CD14-positive monocyte (primary cell): Measurements from ENCODE around the gene TMUB1. TPM values are rescaled to one million over a fixed set of nuclear protein-coding genes. Genes with fewer than 3 reads are reported as not detected.

ENCODE experiments used
- DNase-seq, 3 donors: peaks; one replicate each; pipeline ENCODE4 v3.0.0-alpha.2; 2011 to 2022
- H2AFZ ChIP-seq: 2 replicates; pipeline ENCODE4 v1.6.0; 2012; ENCODE audit warnings: mild to moderate bottlenecking, low read depth, low read length, inconsistent platforms; ENCODE audit not compliant: insufficient read depth, poor library complexity, severe bottlenecking
- H3K27ac ChIP-seq, 2 donors: 1 replicate in 1 of 2; 2 replicates in 1 of 2; pipeline ENCODE4 v1.5.1; 2012 to 2013; ENCODE audit warnings: low read length in 2 of 2, control low read depth in 1 of 2, inconsistent platforms in 1 of 2, low read depth in 1 of 2, mild to moderate bottlenecking in 1 of 2
- H3K27me3 ChIP-seq, 2 donors: one replicate each; pipeline versions ENCODE4 v1.6.0 to v1.6.1; 2011 to 2013; ENCODE audit warnings: low read length in 2 of 2; ENCODE audit not compliant: control insufficient read depth in 2 of 2, insufficient read depth in 2 of 2
- H3K36me3 ChIP-seq, 2 donors: replicated peaks in 1 of 2; 1 replicate in 1 of 2; 2 replicates in 1 of 2; pipeline versions ENCODE4 v1.5.1 to v1.6.1; 2012 to 2013; ENCODE audit warnings: low read length in 2 of 2, control low read depth in 1 of 2, inconsistent platforms in 1 of 2, mild to moderate bottlenecking in 1 of 2; ENCODE audit not compliant: insufficient read depth in 2 of 2, control insufficient read depth in 1 of 2
- H3K4me1 ChIP-seq, 2 donors: 1 replicate in 1 of 2; 2 replicates in 1 of 2; pipeline versions ENCODE4 v1.5.1 to v1.6.1; 2012 to 2013; ENCODE audit warnings: low read length in 2 of 2, control low read depth in 1 of 2, inconsistent platforms in 1 of 2, mild to moderate bottlenecking in 1 of 2, moderate library complexity in 1 of 2; ENCODE audit not compliant: insufficient read depth in 2 of 2, control insufficient read depth in 1 of 2
- H3K4me2 ChIP-seq: replicated peaks from 2 replicates; pipeline ENCODE3; 2012; ENCODE audit warnings: low read length, moderate library complexity, mild to moderate bottlenecking; ENCODE audit not compliant: poor library complexity, severe bottlenecking; ENCODE audit errors: extremely low read depth
- H3K4me3 ChIP-seq, 3 experiments: fragments of 200-600 bp in 1 of 3; sonication (generic) in 1 of 3; replicated peaks in 1 of 3; 1 replicate in 2 of 3; 2 replicates in 1 of 3; pipeline ENCODE4 v1.5.1; 2011 to 2013; ENCODE audit warnings: low read length in 3 of 3, mild to moderate bottlenecking in 3 of 3, control low read depth in 2 of 3, low read depth in 2 of 3, inconsistent platforms in 1 of 3, moderate library complexity in 1 of 3
- H3K79me2 ChIP-seq: 2 replicates; pipeline ENCODE4 v1.6.0; 2012; ENCODE audit warnings: mild to moderate bottlenecking, control low read depth, inconsistent platforms, low read length, moderate library complexity; ENCODE audit not compliant: insufficient read depth
- H3K9ac ChIP-seq: 2 replicates; pipeline ENCODE4 v1.6.0; 2017; ENCODE audit warnings: low read length, mild to moderate bottlenecking; ENCODE audit not compliant: insufficient read depth, poor library complexity, severe bottlenecking
- H3K9me3 ChIP-seq, 2 donors: replicated peaks in 1 of 2; 1 replicate in 1 of 2; 2 replicates in 1 of 2; pipeline versions ENCODE4 v1.5.1 to v1.6.1; 2012 to 2013; ENCODE audit warnings: low read length in 2 of 2, control low read depth in 1 of 2; ENCODE audit not compliant: control insufficient read depth in 1 of 2, insufficient read depth in 1 of 2
- H4K20me1 ChIP-seq: 2 replicates; pipeline ENCODE4 v1.6.0; 2012; ENCODE audit warnings: mild to moderate bottlenecking, low read length, control low read depth, moderate library complexity; ENCODE audit not compliant: insufficient read depth
- H3K27ac Mint-ChIP-seq, 7 donors: one replicate each; pipeline ENCODE4 v1.8.0; 2020; ENCODE audit warnings: mild to moderate bottlenecking in 7 of 7, mixed read lengths in 7 of 7, moderate library complexity in 6 of 7, inconsistent platforms in 2 of 7
- H3K27me3 Mint-ChIP-seq, 3 donors: one replicate each; pipeline ENCODE4 v1.8.0; 2021 to 2022; ENCODE audit warnings: low read depth in 3 of 3, mild to moderate bottlenecking in 3 of 3, mixed read lengths in 3 of 3, moderate library complexity in 3 of 3, inconsistent platforms in 1 of 3
- H3K36me3 Mint-ChIP-seq, 2 donors: one replicate each; pipeline ENCODE4 v1.8.0; 2020; ENCODE audit warnings: mixed read lengths in 2 of 2, inconsistent platforms in 1 of 2, mild to moderate bottlenecking in 1 of 2
- H3K4me1 Mint-ChIP-seq: one replicate; pipeline ENCODE4 v1.8.0; 2020; ENCODE audit warnings: mild to moderate bottlenecking, mixed read lengths
- H3K4me3 Mint-ChIP-seq, 2 donors: one replicate each; pipeline ENCODE4 v1.8.0; 2020; ENCODE audit warnings: mild to moderate bottlenecking in 2 of 2, mixed read lengths in 2 of 2, moderate library complexity in 1 of 2
- H3K9me3 Mint-ChIP-seq, 7 donors: one replicate each; pipeline ENCODE4 v1.8.0; 2020 to 2022; ENCODE audit warnings: mixed read lengths in 7 of 7, mild to moderate bottlenecking in 6 of 7, moderate library complexity in 6 of 7, inconsistent platforms in 2 of 7
- CTCF ChIP-seq: fragments of 200-600 bp; IDR thresholded peaks from one replicate; pipeline ENCODE4 v1.8.0; 2022; ENCODE audit warnings: antibody characterized with exemption, mild to moderate bottlenecking
- WGBS: methylation state at CpG from one replicate; pipeline ENCODE4 v1.1.5; 2013; ENCODE audit warnings: missing lambda C conversion rate; ENCODE audit not compliant: insufficient coverage; 5-methylcytosine and 5-hydroxymethylcytosine counted together
- intact Hi-C, 2 donors: fragments of 100-400 bp; cut with micrococcal nuclease; formaldehyde crosslinking; loops; one replicate each; pipeline versions ENCODE4 v1.15.0 to v1.15.1; 2023
- polyA plus RNA-seq, 3 donors: library from polyadenylated mRNA; depleted of rRNA in 1 of 3; unstranded in 2 of 3; stranded (reverse) in 1 of 3; fragments of 300-500 nt in 2 of 3; fragments of >200 nt in 1 of 3; fragmentation: Illumina TruSeq in 2 of 3; gene quantifications; 1 replicate in 2 of 3; 2 replicates in 1 of 3; pipeline ENCODE4 v1.2.3, GENCODE V29; 2012 to 2021

The TMUB1 gene
- polyA plus RNA-seq, 3 donors = 17.4 to 28.2 (median 19.8) TPM

- intact Hi-C loops = loop anchor here in 1 of 2 donors (2.0 to 10.0 kb wide), 2 partner anchors 14 to 60 kb away; no protein-coding TSS in a partner anchor
- Histone ChIP-seq H3K9ac (no peak overlapping the region), H4K20me1 (peaks cover 100% of the 10 kb centered on the region), H3K4me1 (peaks cover 7 to 14% of the 10 kb centered on the region in 2 donors), H2AFZ (no peak overlapping the region), H3K36me3 (peaks cover 2 to 17% of the 10 kb centered on the region in 2 donors), H3K4me3 (no peak overlapping the region), H3K79me2 (peaks cover 86% of the 10 kb centered on the region), H3K4me2 (no peak overlapping the region), H3K27ac (no peak overlapping the region), H3K9me3 (no peaks in the 10 kb centered on the region), H3K27me3 (no peaks in the 10 kb centered on the region)
- Mint-ChIP-seq H3K4me1 (peaks cover 23% of the 10 kb centered on the region), H3K36me3 (peaks cover 20 to 33% of the 10 kb centered on the region in 2 donors), H3K4me3 (no peak overlapping the region), H3K27ac (peak overlapping the region in 1 of 7 donors; percentile 79), H3K27me3 (no peaks in the 10 kb centered on the region), H3K9me3 (no peaks in the 10 kb centered on the region)
- WGBS = 98% methylated on average over 4 of the region's 10 CpGs
- no peak for TF ChIP-seq CTCF
- DNase-seq = no peak
These were observed 12.0 kb upstream of the TMUB1 start for GRCh38 chr7:151095123-151095797.

GRCh38 chr7:151094675-151095074 is 11.4 kb upstream of the TMUB1 start:
- Histone ChIP-seq H2AFZ (no peak overlapping the region), H3K9me3 (no peaks in the 10 kb centered on the region), H3K79me2 (peaks cover 86% of the 10 kb centered on the region), H3K4me2 (no peak overlapping the region), H3K4me3 (no peak overlapping the region), H3K4me1 (peaks cover 13 to 19% of the 10 kb centered on the region in 2 donors), H3K9ac (no peak overlapping the region), H3K27me3 (no peaks in the 10 kb centered on the region), H3K27ac (no peak overlapping the region), H4K20me1 (peaks cover 100% of the 10 kb centered on the region), H3K36me3 (peaks cover 2 to 17% of the 10 kb centered on the region in 2 donors)
- Mint-ChIP-seq H3K4me3 (no peak overlapping the region), H3K4me1 (peaks cover 29% of the 10 kb centered on the region), H3K36me3 (peaks cover 22 to 34% of the 10 kb centered on the region in 2 donors), H3K9me3 (peaks cover 0 to under 1% (median 0%) of the 10 kb centered on the region in 7 donors), H3K27me3 (no peaks in the 10 kb centered on the region), H3K27ac (peak overlapping the region in 2 of 7 donors; percentile 52 to 79)
- WGBS = 100% methylated on average over 1 of the region's 5 CpGs
- intact Hi-C loops = loop anchor here in 1 of 2 donors (2.0 to 10.0 kb wide), 2 partner anchors 14 to 60 kb away; no protein-coding TSS in a partner anchor
- no peak for TF ChIP-seq CTCF
- DNase-seq = no peak
